ENCODE data around the gene INF2. TPM values are rescaled to one million over a fixed set of nuclear protein-coding genes. Genes with fewer than 3 reads are reported as not detected.

The INF2 gene
- polyA plus RNA-seq, 1 experiment = 39.9 TPM

- no peak overlapping the region for H3K4me3 ChIP-seq (ENCODE audit: low read depth, low read length)
- ChIA-PET CTCF (interaction anchor here (0.7 to 1.5 kb wide), 2 partner anchors 14 to 28 kb away, joined by 3 read pairs; no protein-coding TSS in a partner anchor), POLR2A (no interaction called here)
- H3K27me3 ChIP-seq (ENCODE audit: control insufficient read depth, insufficient read depth, low read length) = peaks cover 2% of the 10 kb centered on the region; the same call in 1 of the 2 replicates
- TF ChIP-seq CTCF (IDR thresholded peaks at IDR 0.05; ENCODE audit: insufficient read depth, low read depth, low read length) = no peak
- DNase-seq (ENCODE audit: low read depth) = no peak
- H3K36me3 ChIP-seq (ENCODE audit: control insufficient read depth, insufficient read depth, low read length) = no peaks in the 10 kb centered on the region
These were observed 35.3 kb upstream of the INF2 start for GRCh38 chr14:104654119-104654518.

GRCh38 chr14:104655128-104655848 lies 34.1 kb upstream of the INF2 start:
- Histone ChIP-seq H3K27me3 (ENCODE audit: control insufficient read depth, insufficient read depth, low read length) (no peaks in the 10 kb centered on the region), H3K36me3 (ENCODE audit: control insufficient read depth, insufficient read depth, low read length) (no peaks in the 10 kb centered on the region), H3K4me3 (ENCODE audit: low read depth, low read length) (no peak overlapping the region)
- CTCF ChIA-PET = interaction anchor here (1.0 to 1.7 kb wide), 4 partner anchors 27 to 171 kb away, joined by 3 to 6 read pairs (median 3); no protein-coding TSS in a partner anchor
- no peak for DNase-seq (ENCODE audit: low read depth)
- POLR2A ChIA-PET = no interaction called here
- no peak for TF ChIP-seq CTCF (IDR thresholded peaks at IDR 0.05; ENCODE audit: insufficient read depth, low read depth, low read length)

GRCh38 chr14:104656014-104656714 lies 33.3 kb upstream of the INF2 start:
- no peak for DNase-seq (ENCODE audit: low read depth)
- POLR2A ChIA-PET = no interaction called here
- Histone ChIP-seq H3K36me3 (ENCODE audit: control insufficient read depth, insufficient read depth, low read length) (no peaks in the 10 kb centered on the region), H3K27me3 (ENCODE audit: control insufficient read depth, insufficient read depth, low read length) (peaks cover 1% of the 10 kb centered on the region; the same call in 1 of the 2 replicates), H3K4me3 (ENCODE audit: low read depth, low read length) (no peak overlapping the region)
- no peak for TF ChIP-seq CTCF (IDR thresholded peaks at IDR 0.05; ENCODE audit: insufficient read depth, low read depth, low read length)
- CTCF ChIA-PET = interaction anchor here (1.0 to 1.7 kb wide), 5 partner anchors 17 to 170 kb away, joined by 3 to 6 read pairs (median 3); no protein-coding TSS in a partner anchor

GRCh38 chr14:104657101-104657524 lies 32.3 kb upstream of the INF2 start:
- POLR2A ChIA-PET = no interaction called here
- CTCF ChIA-PET = interaction anchor here (1.1 kb wide), 3 partner anchors 16 to 66 kb away, joined by 3 read pairs; no protein-coding TSS in a partner anchor

More at GRCh38 chr14:104657101-104657524, 32.3 kb upstream of the INF2 start:
- H3K27me3 ChIP-seq (ENCODE audit: control insufficient read depth, insufficient read depth, low read length) = peaks cover 2% of the 10 kb centered on the region; the same call in 1 of the 2 replicates
- H3K4me3 ChIP-seq (ENCODE audit: low read depth, low read length) = no peak overlapping the region
- H3K36me3 ChIP-seq (ENCODE audit: control insufficient read depth, insufficient read depth, low read length) = no peaks in the 10 kb centered on the region
- TF ChIP-seq CTCF (IDR thresholded peaks at IDR 0.05; ENCODE audit: insufficient read depth, low read depth, low read length) = no peak
- DNase-seq (ENCODE audit: low read depth) = no peak

All from BJ (cell line).